ENCODE data around the gene CLEC6A.

Gene CLEC6A

DNA sequence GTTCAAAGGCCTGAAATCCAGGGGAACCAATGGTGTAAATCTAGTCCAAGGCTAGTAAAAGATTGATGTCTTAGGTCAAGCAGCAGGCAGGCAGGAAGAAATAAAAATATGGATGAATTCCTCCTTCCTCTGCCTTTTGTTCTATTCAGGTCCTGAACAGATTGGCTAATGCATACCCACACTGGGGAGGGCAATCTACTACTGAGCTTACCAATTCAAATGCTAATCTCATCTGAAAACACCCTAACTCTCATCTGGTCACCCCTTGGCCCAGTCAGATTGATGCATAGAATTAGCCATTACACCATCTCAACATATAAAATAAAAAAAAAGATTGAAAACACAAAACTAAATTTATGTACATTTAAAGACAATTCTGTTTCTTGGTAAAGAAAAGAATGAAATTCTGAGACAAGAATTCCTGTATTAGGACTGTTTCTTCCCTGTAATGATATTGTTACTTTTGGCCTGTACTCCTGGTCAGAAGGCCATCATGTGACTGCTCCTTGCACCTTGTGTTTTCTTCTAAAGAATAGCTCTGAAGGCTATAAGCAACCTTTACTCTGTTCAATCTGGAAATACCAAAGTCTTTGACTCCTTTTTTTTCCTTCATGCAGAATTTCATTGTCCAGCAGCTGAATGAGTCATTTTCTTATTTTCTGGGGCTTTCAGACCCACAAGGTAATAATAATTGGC lies 19.9 kb downstream of the CLEC6A start:
- Histone ChIP-seq H3K27me3 (ENCODE audit: insufficient read depth, low read length, poor library complexity) (peaks cover 8% of the 10 kb centered on the region), H2AFZ (ENCODE audit: low read depth, low read length) (no peak overlapping the region), H3K9me3 (ENCODE audit: insufficient read depth, low read length, severe bottlenecking) (no peaks in the 10 kb centered on the region), H3K4me2 (ENCODE audit: insufficient read depth, low read length) (no peak overlapping the region), H4K20me1 (ENCODE audit: insufficient read depth, low read length) (no peaks in the 10 kb centered on the region), H3K4me3 (ENCODE audit: low read depth in 1 of 2, low read length in 2 of 2) (no peak overlapping the region), H3K79me2 (ENCODE audit: insufficient read depth, low read length) (no peaks in the 10 kb centered on the region), H3K27ac (ENCODE audit: low read length) (no peak overlapping the region), H3K36me3 (ENCODE audit: insufficient read depth, low read length) (no peaks in the 10 kb centered on the region), H3K4me1 (ENCODE audit: insufficient read depth, low read length) (no peaks in the 10 kb centered on the region), H3K9ac (ENCODE audit: low read depth, low read length) (no peak overlapping the region)
- TF ChIP-seq EZH2 (IDR thresholded peaks at IDR 0.05; ENCODE audit: borderline replicate concordance, low read depth, low read length, severe bottlenecking), result no peak
- TF ChIP-seq, protein P1, sequence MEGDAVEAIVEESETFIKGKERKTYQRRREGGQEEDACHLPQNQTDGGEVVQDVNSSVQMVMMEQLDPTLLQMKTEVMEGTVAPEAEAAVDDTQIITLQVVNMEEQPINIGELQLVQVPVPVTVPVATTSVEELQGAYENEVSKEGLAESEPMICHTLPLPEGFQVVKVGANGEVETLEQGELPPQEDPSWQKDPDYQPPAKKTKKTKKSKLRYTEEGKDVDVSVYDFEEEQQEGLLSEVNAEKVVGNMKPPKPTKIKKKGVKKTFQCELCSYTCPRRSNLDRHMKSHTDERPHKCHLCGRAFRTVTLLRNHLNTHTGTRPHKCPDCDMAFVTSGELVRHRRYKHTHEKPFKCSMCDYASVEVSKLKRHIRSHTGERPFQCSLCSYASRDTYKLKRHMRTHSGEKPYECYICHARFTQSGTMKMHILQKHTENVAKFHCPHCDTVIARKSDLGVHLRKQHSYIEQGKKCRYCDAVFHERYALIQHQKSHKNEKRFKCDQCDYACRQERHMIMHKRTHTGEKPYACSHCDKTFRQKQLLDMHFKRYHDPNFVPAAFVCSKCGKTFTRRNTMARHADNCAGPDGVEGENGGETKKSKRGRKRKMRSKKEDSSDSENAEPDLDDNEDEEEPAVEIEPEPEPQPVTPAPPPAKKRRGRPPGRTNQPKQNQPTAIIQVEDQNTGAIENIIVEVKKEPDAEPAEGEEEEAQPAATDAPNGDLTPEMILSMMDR (IDR thresholded peaks at IDR 0.05; ENCODE audit: borderline replicate concordance, extremely low read depth, low read length, poor library complexity, severe bottlenecking), result no peak
- DNase-seq, result no peak
- ATAC-seq (ENCODE audit: insufficient read depth, low read depth), result no peak

DNA sequence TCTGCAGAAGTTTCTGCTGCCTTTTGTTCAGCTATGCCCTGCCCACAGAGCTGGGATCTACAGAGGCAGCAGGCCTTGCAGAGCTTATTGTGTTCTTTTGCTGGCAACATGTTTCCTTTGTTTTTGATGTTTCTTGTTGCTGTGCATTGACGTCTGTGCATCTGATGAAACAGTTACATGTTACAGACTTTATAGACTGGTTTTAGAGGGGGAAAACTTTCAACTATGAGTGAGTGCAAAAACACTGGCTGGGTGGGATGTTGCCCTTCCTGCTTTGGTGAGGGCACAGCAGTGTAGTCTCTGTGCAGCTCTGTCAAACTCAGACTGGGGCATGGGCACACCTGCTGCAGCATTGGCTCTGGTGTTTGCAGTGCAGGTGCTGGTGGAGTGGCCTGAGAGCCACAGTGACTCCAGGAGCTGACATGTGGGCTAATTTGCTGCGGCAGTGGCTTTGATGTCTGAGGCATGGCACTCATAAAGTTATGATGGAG lies 26.9 kb downstream of the CLEC6A start:
- Histone ChIP-seq H3K4me3 (ENCODE audit: low read depth in 1 of 2, low read length in 2 of 2) (no peak overlapping the region), H3K9me3 (ENCODE audit: insufficient read depth, low read length, severe bottlenecking) (no peaks in the 10 kb centered on the region)
- ATAC-seq (ENCODE audit: insufficient read depth, low read depth), result no peak

DNA sequence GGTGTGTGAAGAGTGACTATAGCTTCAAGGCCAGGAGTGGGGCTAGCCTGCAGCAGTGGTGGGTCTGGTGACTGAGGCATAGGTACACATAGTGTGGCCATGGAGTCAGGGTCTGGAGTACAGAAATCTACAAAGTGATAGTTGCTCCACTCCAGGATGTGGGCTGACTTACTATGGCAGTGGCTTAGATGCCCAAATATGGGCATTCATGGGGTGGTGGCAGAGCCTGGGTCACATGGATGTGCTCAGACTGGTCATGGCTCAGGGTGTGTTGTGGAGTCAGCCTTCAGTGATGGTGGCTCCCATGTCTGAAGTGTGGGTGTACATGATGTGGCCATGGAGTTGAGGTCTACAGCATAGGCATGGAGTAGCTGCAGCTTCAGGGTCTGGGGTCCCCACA lies 27.3 kb downstream of the CLEC6A start:
- Histone ChIP-seq H3K27me3 (ENCODE audit: insufficient read depth, low read length, poor library complexity) (no peaks in the 10 kb centered on the region), H3K4me1 (ENCODE audit: insufficient read depth, low read length) (no peaks in the 10 kb centered on the region), H3K9me3 (ENCODE audit: insufficient read depth, low read length, severe bottlenecking) (no peaks in the 10 kb centered on the region), H3K9ac (ENCODE audit: low read depth, low read length) (no peak overlapping the region), H3K4me2 (ENCODE audit: insufficient read depth, low read length) (no peak overlapping the region), H3K4me3 (ENCODE audit: low read depth in 1 of 2, low read length in 2 of 2) (no peak overlapping the region), H4K20me1 (ENCODE audit: insufficient read depth, low read length) (no peaks in the 10 kb centered on the region), H3K27ac (ENCODE audit: low read length) (no peak overlapping the region), H3K36me3 (ENCODE audit: insufficient read depth, low read length) (no peaks in the 10 kb centered on the region), H2AFZ (ENCODE audit: low read depth, low read length) (no peak overlapping the region), H3K79me2 (ENCODE audit: insufficient read depth, low read length) (no peaks in the 10 kb centered on the region)
- TF ChIP-seq, protein P1 (IDR thresholded peaks at IDR 0.05; ENCODE audit: borderline replicate concordance, extremely low read depth, low read length, poor library complexity, severe bottlenecking), result no peak
- TF ChIP-seq EZH2 (IDR thresholded peaks at IDR 0.05; ENCODE audit: borderline replicate concordance, low read depth, low read length, severe bottlenecking), result no peak
- DNase-seq (no peak), ATAC-seq (ENCODE audit: insufficient read depth, low read depth) (peak; percentile 53; the same call in 1 of the 3 replicates)

More for the DNA sequence above, 26.9 kb downstream of the CLEC6A start:
- Histone ChIP-seq H2AFZ (ENCODE audit: low read depth, low read length) (no peak overlapping the region), H3K79me2 (ENCODE audit: insufficient read depth, low read length) (no peaks in the 10 kb centered on the region), H3K4me2 (ENCODE audit: insufficient read depth, low read length) (no peak overlapping the region), H3K9ac (ENCODE audit: low read depth, low read length) (no peak overlapping the region), H3K36me3 (ENCODE audit: insufficient read depth, low read length) (no peaks in the 10 kb centered on the region), H4K20me1 (ENCODE audit: insufficient read depth, low read length) (no peaks in the 10 kb centered on the region), H3K27ac (ENCODE audit: low read length) (no peak overlapping the region), H3K4me1 (ENCODE audit: insufficient read depth, low read length) (no peaks in the 10 kb centered on the region), H3K27me3 (ENCODE audit: insufficient read depth, low read length, poor library complexity) (no peaks in the 10 kb centered on the region)
- no peak for DNase-seq
- TF ChIP-seq, protein P1 (IDR thresholded peaks at IDR 0.05; ENCODE audit: borderline replicate concordance, extremely low read depth, low read length, poor library complexity, severe bottlenecking), result no peak
- no peak for TF ChIP-seq EZH2 (IDR thresholded peaks at IDR 0.05; ENCODE audit: borderline replicate concordance, low read depth, low read length, severe bottlenecking)

Measured in DND-41 (cell line).